Measurements from ENCODE around the gene ROBO1. TPM values are rescaled to one million over a fixed set of nuclear protein-coding genes. Genes with fewer than 3 reads are reported as not detected.

ROBO1 gene
- total RNA-seq, 6 experiments from 2014 or later = 1.1 to 7.2 (median 4.3) TPM

DNA sequence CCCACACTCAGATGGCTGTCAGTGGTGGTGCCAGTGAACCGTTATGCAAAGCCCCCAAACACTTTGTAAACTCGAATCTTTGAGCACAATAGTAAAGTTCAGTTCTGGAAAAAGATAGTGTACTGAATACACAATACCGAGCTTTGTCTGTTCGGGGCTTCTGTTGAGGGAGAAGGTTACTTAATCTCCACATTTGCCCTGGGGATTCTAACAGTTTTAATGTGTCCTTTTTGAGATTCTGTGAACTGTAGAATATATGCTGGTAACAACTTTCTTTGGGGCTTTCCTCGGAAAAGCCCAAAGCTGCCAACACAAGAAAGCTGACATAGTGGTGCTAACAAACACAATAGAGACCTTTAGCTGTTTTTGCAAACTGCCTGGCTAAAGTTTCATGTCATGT, 686.5 kb downstream of the ROBO1 start:
- WGBS (ENCODE audit: insufficient coverage, low coverage, low lambda C conversion rate, missing lambda C conversion rate) = 49% methylated on average over 5 of the region's 5 CpGs

DNA sequence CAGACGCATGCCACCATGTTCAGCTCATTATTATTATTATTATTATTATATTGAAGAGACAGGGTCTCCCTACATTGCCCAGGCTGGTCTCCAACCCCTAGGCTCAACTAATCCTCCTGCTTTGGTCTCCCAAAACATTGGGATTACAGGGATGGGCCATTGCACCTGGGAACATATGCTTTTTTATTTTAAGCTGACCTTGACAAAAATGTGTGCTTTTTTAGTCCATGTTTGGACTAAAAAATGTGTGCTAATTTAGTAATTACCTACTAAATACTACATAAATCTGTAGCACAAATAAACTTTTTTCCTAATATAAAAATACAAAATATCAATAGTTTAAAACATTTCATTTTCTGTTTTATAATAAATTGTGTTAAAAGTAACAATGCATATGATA, 693.2 kb downstream of the ROBO1 start:
- Histone ChIP-seq H3K4me1 (no peaks in the 10 kb centered on the region), H3K4me3 (no peak overlapping the region), H3K36me3 (no peaks in the 10 kb centered on the region), H3K27ac (no peak overlapping the region), H3K27me3 (no peaks in the 10 kb centered on the region), H3K9me3 (peaks cover 0 to 3% (median 0%) of the 10 kb centered on the region in 4 donors)
- ATAC-seq = no peak
- 70% methylated on average over 1 of the region's 1 CpG for WGBS (ENCODE audit: insufficient coverage, low coverage, low lambda C conversion rate, missing lambda C conversion rate)
- DNase-seq = no peak
- intact Hi-C loops (cut with DNase I) = no loop called here
- TF ChIP-seq POLR2A (IDR thresholded peaks at IDR 0.05) = no peak
- TF ChIP-seq, protein P1, sequence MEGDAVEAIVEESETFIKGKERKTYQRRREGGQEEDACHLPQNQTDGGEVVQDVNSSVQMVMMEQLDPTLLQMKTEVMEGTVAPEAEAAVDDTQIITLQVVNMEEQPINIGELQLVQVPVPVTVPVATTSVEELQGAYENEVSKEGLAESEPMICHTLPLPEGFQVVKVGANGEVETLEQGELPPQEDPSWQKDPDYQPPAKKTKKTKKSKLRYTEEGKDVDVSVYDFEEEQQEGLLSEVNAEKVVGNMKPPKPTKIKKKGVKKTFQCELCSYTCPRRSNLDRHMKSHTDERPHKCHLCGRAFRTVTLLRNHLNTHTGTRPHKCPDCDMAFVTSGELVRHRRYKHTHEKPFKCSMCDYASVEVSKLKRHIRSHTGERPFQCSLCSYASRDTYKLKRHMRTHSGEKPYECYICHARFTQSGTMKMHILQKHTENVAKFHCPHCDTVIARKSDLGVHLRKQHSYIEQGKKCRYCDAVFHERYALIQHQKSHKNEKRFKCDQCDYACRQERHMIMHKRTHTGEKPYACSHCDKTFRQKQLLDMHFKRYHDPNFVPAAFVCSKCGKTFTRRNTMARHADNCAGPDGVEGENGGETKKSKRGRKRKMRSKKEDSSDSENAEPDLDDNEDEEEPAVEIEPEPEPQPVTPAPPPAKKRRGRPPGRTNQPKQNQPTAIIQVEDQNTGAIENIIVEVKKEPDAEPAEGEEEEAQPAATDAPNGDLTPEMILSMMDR (IDR thresholded peaks at IDR 0.05) = no peak

More for the DNA sequence above, 686.5 kb downstream of the ROBO1 start:
- intact Hi-C loops (cut with DNase I) = loop anchor here in 1 of 2 donors (10.0 kb wide), 1 partner anchor 283 kb away; no protein-coding TSS in a partner anchor
- H3K27me3 ChIP-seq = no peaks in the 10 kb centered on the region
- no peaks in the 10 kb centered on the region for H3K4me1 ChIP-seq
- DNase-seq (no peak), ATAC-seq (no peak)
- H3K4me3 ChIP-seq = no peak overlapping the region
- H3K9me3 ChIP-seq = no peaks in the 10 kb centered on the region
- TF ChIP-seq POLR2A (IDR thresholded peaks at IDR 0.05) = no peak
- TF ChIP-seq, protein P1 (IDR thresholded peaks at IDR 0.05) = no peak
- H3K27ac ChIP-seq = no peak overlapping the region
- no peaks in the 10 kb centered on the region for H3K36me3 ChIP-seq

DNA sequence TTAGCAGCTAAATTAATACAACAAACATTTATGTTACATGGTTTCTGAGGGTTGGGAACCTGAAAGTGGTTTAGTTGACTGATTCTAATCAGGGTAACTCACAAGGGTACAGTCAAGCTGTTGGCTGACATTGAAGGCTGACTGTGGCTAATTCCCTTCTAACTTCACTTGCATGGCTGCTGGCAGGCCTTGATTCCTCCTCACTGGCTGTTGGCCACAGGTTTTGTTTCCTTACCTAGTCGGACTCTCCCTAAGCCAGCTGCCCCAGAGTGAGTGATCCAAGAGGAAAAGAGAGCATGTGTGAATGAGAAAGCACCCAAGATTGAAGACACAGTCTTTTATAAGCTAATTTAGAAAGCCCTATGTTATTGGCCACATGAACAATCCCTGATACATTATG, 700.1 kb downstream of the ROBO1 start:
- no peaks in the 10 kb centered on the region for H3K27me3 ChIP-seq
- no peak overlapping the region for H3K27ac ChIP-seq
- no peaks in the 10 kb centered on the region for H3K36me3 ChIP-seq
- no peak for DNase-seq
- no peaks in the 10 kb centered on the region for H3K4me1 ChIP-seq
- intact Hi-C loops (cut with DNase I) = no loop called here
- 33% methylated on average over 1 of the region's 1 CpG for WGBS (ENCODE audit: insufficient coverage, low coverage, low lambda C conversion rate, missing lambda C conversion rate)
- ATAC-seq = no peak
- no peak for TF ChIP-seq POLR2A (IDR thresholded peaks at IDR 0.05)
- TF ChIP-seq, protein P1 (IDR thresholded peaks at IDR 0.05) = no peak
- H3K4me3 ChIP-seq = no peak overlapping the region
- H3K9me3 ChIP-seq = peaks cover 0 to 3% (median 0%) of the 10 kb centered on the region in 4 donors

DNA sequence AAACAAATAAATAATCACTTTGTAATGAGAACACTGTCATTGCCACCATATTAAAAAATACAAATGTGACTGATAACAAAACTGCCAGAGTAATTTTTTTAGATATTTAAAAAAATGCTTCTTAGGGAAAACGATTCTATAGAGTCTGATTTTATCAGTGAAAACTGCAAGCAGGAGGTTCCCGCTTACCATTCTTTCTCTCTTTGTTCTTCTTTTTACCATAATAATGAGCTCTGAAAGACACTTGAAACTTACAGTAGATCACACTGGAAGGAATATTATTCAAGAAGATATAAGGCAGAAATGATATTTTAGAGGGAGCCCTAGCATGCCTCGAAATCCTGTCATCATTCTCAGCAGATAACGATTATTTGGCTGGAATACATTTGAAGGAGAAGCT, 701.3 kb downstream of the ROBO1 start:
- Histone ChIP-seq H3K4me3 (no peak overlapping the region), H3K36me3 (no peaks in the 10 kb centered on the region), H3K27ac (no peak overlapping the region), H3K27me3 (no peaks in the 10 kb centered on the region), H3K9me3 (peaks cover 0 to 3% (median 0%) of the 10 kb centered on the region in 4 donors), H3K4me1 (no peaks in the 10 kb centered on the region)
- DNase-seq (no peak), ATAC-seq (no peak)
- intact Hi-C loops (cut with DNase I) = no loop called here
- no peak for TF ChIP-seq POLR2A (IDR thresholded peaks at IDR 0.05)
- TF ChIP-seq, protein P1 (IDR thresholded peaks at IDR 0.05) = no peak
- WGBS (ENCODE audit: insufficient coverage, low coverage, low lambda C conversion rate, missing lambda C conversion rate) = 46% methylated on average over 4 of the region's 4 CpGs

DNA sequence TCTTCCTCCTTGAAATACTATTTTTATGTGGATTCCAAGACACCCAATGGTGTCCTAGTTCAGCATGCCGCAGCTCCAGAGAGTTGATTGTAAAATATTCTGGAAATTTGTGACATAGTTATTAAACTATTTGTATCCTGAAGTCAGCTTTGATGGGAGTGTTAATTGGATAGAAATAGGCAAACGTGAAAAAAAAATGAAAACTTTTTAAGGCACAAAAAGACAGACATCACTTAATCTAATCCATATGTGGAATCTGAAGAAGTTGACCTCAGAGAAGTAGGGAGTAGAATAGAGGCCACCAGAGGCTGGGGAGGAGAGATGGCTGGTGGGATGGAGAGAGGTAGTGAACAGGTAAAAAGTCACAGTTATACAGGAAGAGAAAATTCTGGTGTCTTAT, 704.2 kb downstream of the ROBO1 start:
- Histone ChIP-seq H3K27ac (no peak overlapping the region), H3K4me1 (no peaks in the 10 kb centered on the region), H3K36me3 (no peaks in the 10 kb centered on the region), H3K27me3 (no peaks in the 10 kb centered on the region), H3K9me3 (no peaks in the 10 kb centered on the region), H3K4me3 (no peak overlapping the region)
- intact Hi-C loops (cut with DNase I) = no loop called here
- no peak for ATAC-seq
- DNase-seq = no peak
- WGBS (ENCODE audit: insufficient coverage, low coverage, low lambda C conversion rate, missing lambda C conversion rate) = 51% methylated on average over 2 of the region's 2 CpGs
- no peak for TF ChIP-seq POLR2A (IDR thresholded peaks at IDR 0.05)
- TF ChIP-seq, protein P1 (IDR thresholded peaks at IDR 0.05) = no peak

Measured in right lobe of liver (tissue), 6 donors.